ENCODE measurements around the gene PIK3C2A. TPM values are rescaled to one million over a fixed set of nuclear protein-coding genes. Genes with fewer than 3 reads are reported as not detected.

Gene PIK3C2A
- 100 to 1,000 TPM in 1 of 2 donors, 10 to 100 TPM in 1; 60.2 to 103 TPM for total RNA-seq
- polyA plus RNA-seq: 10 to 100 TPM; 13.6 to 17.8 TPM
- long read RNA-seq, donor 1, partial matches to known transcripts: 164 of 184 reads
- long read RNA-seq, donor 1, other reads (novel, unspliced or antisense): 20 of 184 reads
- long read RNA-seq, donor 2: 0 reads
- long read RNA-seq, donor 3: 0 reads
- long read RNA-seq, donor 4, partial matches to known transcripts: 8 of 8 reads
- long read RNA-seq, donor 4, other reads (novel, unspliced or antisense): 0 of 8 reads
- long read RNA-seq, donor 5, partial matches to known transcripts: 14 of 14 reads
- long read RNA-seq, donor 5, other reads (novel, unspliced or antisense): 0 of 14 reads

DNA sequence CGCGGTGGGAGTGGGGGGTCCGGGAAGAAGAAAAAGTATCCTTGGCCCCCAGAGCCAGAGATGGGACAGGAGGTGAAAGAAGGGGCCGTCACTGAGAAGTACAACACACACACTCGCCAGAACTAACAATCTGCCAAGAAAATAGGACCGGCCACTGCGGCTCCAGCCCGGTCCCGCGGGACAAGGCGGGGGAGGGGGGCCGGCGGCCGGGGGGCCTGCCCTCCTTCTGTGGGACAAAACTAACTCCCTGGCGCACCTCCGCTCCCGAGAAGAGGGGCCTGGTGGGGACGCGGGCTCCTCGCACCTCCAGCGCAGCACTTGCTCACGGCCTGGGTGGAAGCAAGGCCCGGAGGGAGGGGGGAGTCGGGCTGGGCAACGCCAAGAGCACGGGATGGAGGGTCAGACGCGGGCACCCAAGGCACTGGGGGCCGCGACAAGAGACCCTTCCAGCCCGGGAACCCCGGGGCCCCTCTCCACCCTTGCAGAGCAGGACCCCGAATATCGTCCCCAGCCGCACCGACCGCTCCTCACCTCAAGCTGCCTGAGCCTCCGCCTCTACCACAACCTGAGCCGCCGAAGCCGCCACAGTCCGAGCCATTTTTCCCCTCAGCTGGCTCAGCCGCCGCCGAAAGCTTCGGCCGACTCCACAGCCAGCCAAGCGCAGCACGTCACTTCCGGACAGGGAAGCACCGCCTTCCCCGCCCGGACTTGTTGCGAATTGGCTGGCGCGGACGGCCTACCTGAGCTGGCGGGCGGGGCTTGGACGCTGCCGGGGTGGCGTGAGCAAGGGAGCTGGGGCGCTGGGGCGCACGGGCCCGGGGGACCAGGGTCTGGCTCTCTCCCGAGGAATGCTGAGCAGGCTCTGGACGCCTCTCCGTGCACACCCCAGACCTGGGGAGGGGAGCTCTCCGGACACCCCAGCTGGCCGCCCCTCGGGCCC lies at the start of gene PIK3C2A:
TSS of gene PIK3C2A (minus strand) at position 670 of the 940 bp plus-strand sequence. CDS start 38,245 bp downstream, outside the sequence.
- H3K27ac ChIP-seq (ENCODE audit: low read depth in 1 of 2, low read length in 1 of 2): peak within 1 kb of the TSS; percentile 92 to 98

GRCh38 chr11:17257196-17257595 lies 49.4 kb upstream of the PIK3C2A start:
- ATAC-seq (ENCODE audit: insufficient read depth, low FRiP score) (no peak), DNase-seq (peak in 2 of 3 donors; percentile 10 to 29)
- no peak overlapping the region for H3K27ac ChIP-seq (ENCODE audit: low read depth in 1 of 2, low read length in 1 of 2)
- WGBS, 2 donors: 61 to 81% methylated on average over 1 of the region's 1 CpG
- H3K36me3 ChIP-seq (ENCODE audit: control insufficient read depth in 4 of 4, insufficient read depth in 4 of 4, low read length in 4 of 4): no peaks in the 10 kb centered on the region
- H3K4me3 ChIP-seq: no peak overlapping the region
- H3K9me3 ChIP-seq (ENCODE audit: control insufficient read depth in 4 of 4, insufficient read depth in 3 of 4, low read length in 3 of 4): no peaks in the 10 kb centered on the region
- H3K4me1 ChIP-seq (ENCODE audit: control insufficient read depth in 5 of 5, insufficient read depth in 5 of 5, low read length in 5 of 5): peaks cover 0 to 2% (median 0%) of the 10 kb centered on the region in 5 donors
- H3K9ac ChIP-seq (ENCODE audit: insufficient read depth in 1 of 2, low read length in 2 of 2): no peak overlapping the region
- no peaks in the 10 kb centered on the region for H3K27me3 ChIP-seq (ENCODE audit: control insufficient read depth in 3 of 3, insufficient read depth in 3 of 3, low read length in 2 of 3)
- no peak for TF ChIP-seq CTCF (IDR thresholded peaks at IDR 0.05; ENCODE audit: control extremely low read depth, extremely low read depth)

More for the DNA sequence above, at the start of gene PIK3C2A:
- Histone ChIP-seq H3K36me3 (ENCODE audit: control insufficient read depth in 4 of 4, insufficient read depth in 4 of 4, low read length in 4 of 4) (peaks cover 0 to 3% (median 1%) of the 10 kb centered on the region in 4 donors), H3K4me1 (ENCODE audit: control insufficient read depth in 5 of 5, insufficient read depth in 5 of 5, low read length in 5 of 5) (peaks cover 0 to 25% (median 6%) of the 10 kb centered on the region in 5 donors), H3K9me3 (ENCODE audit: control insufficient read depth in 4 of 4, insufficient read depth in 3 of 4, low read length in 3 of 4) (no peaks in the 10 kb centered on the region), H3K9ac (ENCODE audit: insufficient read depth in 1 of 2, low read length in 2 of 2) (peak within 1 kb of the TSS; percentile 89 to 98), H3K27me3 (ENCODE audit: control insufficient read depth in 3 of 3, insufficient read depth in 3 of 3, low read length in 2 of 3) (no peaks in the 10 kb centered on the region), H3K4me3 (peak within 1 kb of the TSS; percentile 94)
- peak; percentile 97 to 98 (median 97) for DNase-seq
- peak; percentile 97 for ATAC-seq (ENCODE audit: insufficient read depth, low FRiP score)
- WGBS, 2 donors: 1% methylated on average over 67 to 72 of the region's 72 CpGs
- TF ChIP-seq CTCF (IDR thresholded peaks at IDR 0.05; ENCODE audit: control extremely low read depth, extremely low read depth): no peak

GRCh38 chr11:17256512-17256911 lies 48.7 kb upstream of the PIK3C2A start:
- Histone ChIP-seq H3K27me3 (ENCODE audit: control insufficient read depth in 3 of 3, insufficient read depth in 3 of 3, low read length in 2 of 3) (no peaks in the 10 kb centered on the region), H3K4me3 (no peak overlapping the region), H3K9ac (ENCODE audit: insufficient read depth in 1 of 2, low read length in 2 of 2) (no peak overlapping the region), H3K9me3 (ENCODE audit: control insufficient read depth in 4 of 4, insufficient read depth in 3 of 4, low read length in 3 of 4) (no peaks in the 10 kb centered on the region), H3K36me3 (ENCODE audit: control insufficient read depth in 4 of 4, insufficient read depth in 4 of 4, low read length in 4 of 4) (no peaks in the 10 kb centered on the region), H3K4me1 (ENCODE audit: control insufficient read depth in 5 of 5, insufficient read depth in 5 of 5, low read length in 5 of 5) (peaks cover 0 to 2% (median 0%) of the 10 kb centered on the region in 5 donors), H3K27ac (ENCODE audit: low read depth in 1 of 2, low read length in 1 of 2) (no peak overlapping the region)
- WGBS, 2 donors: 79 to 91% methylated on average over 3 of the region's 3 CpGs
- ATAC-seq (ENCODE audit: insufficient read depth, low FRiP score) (no peak), DNase-seq (peak in 2 of 3 donors; percentile 32 to 59)
- no peak for TF ChIP-seq CTCF (IDR thresholded peaks at IDR 0.05; ENCODE audit: control extremely low read depth, extremely low read depth)

Data from lung (tissue), 16 donors.